GM10248 (cell line): ENCODE results near the gene SNRPD3.
"Not testable (repeated sequence)": the region's sequence is repeated elsewhere in the genome, so short reads cannot be mapped to it uniquely, and the experiment has no call there.

Source experiments
- CTCF ChIA-PET: fragments of 300-600 bp; sonication (Branson Sonifier 250); formaldehyde crosslinking; extraction: SDS; loops from one replicate; lab custom pipeline; 2021; ENCODE audit warnings: antibody characterized with exemption; lab: Yijun Ruan, JAX
- POLR2A ChIA-PET: fragments of 350-650 bp; sonication (Branson Sonifier 250); formaldehyde crosslinking; extraction: SDS; loops from one replicate; lab custom pipeline; 2020; ENCODE audit warnings: antibody characterized with exemption; lab: Yijun Ruan, JAX
- DNase-seq: peaks from one replicate; pipeline ENCODE4 v3.0.0; 2012; ENCODE audit errors: extremely low spot score
- CTCF ChIP-seq: IDR thresholded peaks from 2 replicates; pipeline ENCODE4 v1.5.1; 2012; ENCODE audit warnings: mild to moderate bottlenecking, low read depth; ENCODE audit errors: extremely low read depth, missing control alignments, control extremely low read depth

Gene SNRPD3

GRCh38 chr22:24592851-24593558, 37.2 kb downstream of the SNRPD3 start, which contains the start of gene LRRC75B:
LRRC75B (minus strand) TSS chr22:24593073; CDS start chr22:24593039, 34 bp downstream.
- ChIA-PET CTCF (interaction anchor here (1.3 kb wide), 1 partner anchor 10 kb away, joined by 5 read pairs; the partner anchor contains the start of gene GGT1), POLR2A (interaction anchor here (0.5 to 0.7 kb wide), 2 partner anchors 11 to 790 kb away, joined by 3 to 4 read pairs; no protein-coding TSS in a partner anchor)
- DNase-seq = peak; percentile 88
- no peak for TF ChIP-seq CTCF

DNA sequence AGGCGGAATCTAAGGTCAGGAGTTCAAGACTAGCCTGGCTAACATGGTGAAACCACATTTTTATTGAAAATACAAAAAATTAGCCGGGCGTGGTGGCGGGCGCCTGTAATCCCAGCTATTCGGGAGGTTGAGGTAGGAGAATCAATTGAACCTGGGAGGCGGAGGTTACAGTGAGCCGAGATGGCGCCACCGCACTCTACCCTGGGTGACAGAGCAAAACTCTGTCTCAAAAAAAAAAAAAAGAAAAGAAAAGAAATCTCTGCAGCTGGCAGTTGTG, 37.7 kb downstream of the SNRPD3 start:
- CTCF ChIA-PET = interaction anchor here (1.3 kb wide), 1 partner anchor 9 kb away, joined by 5 read pairs; the partner anchor contains the start of gene GGT1

DNA sequence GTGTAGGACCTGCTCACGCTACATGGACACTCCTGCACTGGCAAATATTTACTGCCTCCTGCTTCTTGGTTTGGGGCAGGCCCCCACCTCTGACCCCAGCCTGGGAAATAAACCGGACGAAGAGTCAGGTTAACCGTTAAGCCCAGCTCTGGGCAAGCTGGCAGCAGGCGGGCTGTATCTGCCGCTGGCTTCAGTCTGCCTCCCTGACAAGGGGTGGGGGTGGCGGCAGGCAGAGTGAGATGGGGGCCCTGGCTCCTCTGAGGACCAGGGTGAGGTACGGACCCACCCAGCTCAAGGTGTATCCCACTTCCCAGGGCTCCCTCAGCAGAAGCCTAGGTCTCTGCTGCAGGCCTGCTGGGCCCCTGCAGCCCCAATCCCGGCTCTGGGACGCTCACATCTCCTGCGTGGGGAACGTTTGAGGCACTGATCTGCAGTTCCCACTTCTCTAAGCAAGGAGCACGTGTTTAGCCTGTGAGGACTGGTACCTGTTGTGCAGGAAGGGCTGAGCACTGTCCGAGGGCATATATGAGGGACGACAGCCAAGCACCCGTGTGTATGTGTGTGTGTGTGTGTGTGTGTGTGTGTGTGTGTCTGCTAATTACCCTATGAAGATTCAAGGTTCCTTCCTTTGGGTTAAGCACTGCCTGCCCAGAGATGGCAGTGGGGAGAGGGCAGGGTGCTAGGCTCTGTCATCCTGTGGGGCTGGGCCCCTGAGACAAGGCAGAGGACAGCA, 38.2 kb downstream of the SNRPD3 start:
- TF ChIP-seq CTCF = no peak
- POLR2A ChIA-PET = interaction anchor here (0.7 kb wide), 1 partner anchor 791 kb away, joined by 4 read pairs; no protein-coding TSS in a partner anchor
- CTCF ChIA-PET = interaction anchor here (1.3 kb wide), 1 partner anchor 9 kb away, joined by 5 read pairs; the partner anchor contains the start of gene GGT1

More for the DNA sequence above, 37.7 kb downstream of the SNRPD3 start:
- not testable (repeated sequence) for DNase-seq
- POLR2A ChIA-PET = interaction anchor here (0.7 kb wide), 1 partner anchor 791 kb away, joined by 4 read pairs; no protein-coding TSS in a partner anchor

DNA sequence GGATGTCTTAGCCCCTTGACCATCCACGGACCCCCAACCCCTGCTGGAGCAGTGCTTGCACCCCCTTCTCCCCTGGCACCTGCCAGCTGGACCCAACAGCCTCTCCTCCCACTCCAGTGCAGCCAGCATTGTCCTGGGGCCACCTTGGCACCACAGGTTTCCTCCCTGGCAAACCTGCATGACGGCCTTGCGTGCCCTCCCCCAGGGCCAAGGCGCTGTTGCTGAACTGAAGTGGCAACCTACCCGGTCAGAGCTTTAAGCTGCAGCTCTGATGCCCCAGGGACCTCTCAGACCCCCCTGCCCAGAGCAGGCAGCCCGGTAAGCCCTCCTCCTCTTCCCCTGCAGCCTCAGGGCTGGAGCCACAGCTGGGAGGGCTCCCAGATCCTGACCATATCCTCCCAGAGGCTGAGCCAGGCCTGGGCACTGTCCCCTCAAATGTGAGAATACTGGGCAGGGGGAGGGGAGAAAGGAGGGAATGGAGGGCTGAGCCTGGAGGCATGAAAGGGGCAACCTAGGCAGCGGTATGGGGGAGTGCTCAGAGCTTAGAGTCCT, 38.8 kb downstream of the SNRPD3 start:
- TF ChIP-seq CTCF = no peak
- ChIA-PET POLR2A (no interaction called here), CTCF (interaction anchor here (1.3 kb wide), 1 partner anchor 8 kb away, joined by 5 read pairs; the partner anchor contains the start of gene GGT1)

More for the DNA sequence above, 38.2 kb downstream of the SNRPD3 start:
- DNase-seq = no peak

GRCh38 chr22:24595228-24595627, 39.4 kb downstream of the SNRPD3 start:
- TF ChIP-seq CTCF = no peak
- ChIA-PET CTCF (no interaction called here), POLR2A (no interaction called here)
- DNase-seq = no peak

More for the DNA sequence above, 38.8 kb downstream of the SNRPD3 start:
- no peak for DNase-seq

- ChIA-PET CTCF (no interaction called here), POLR2A (interaction anchor here (0.6 kb wide), 1 partner anchor 48 kb away, joined by 4 read pairs; no protein-coding TSS in a partner anchor)
- no peak for DNase-seq
- TF ChIP-seq CTCF = no peak
These were observed 40.1 kb downstream of the SNRPD3 start for GRCh38 chr22:24595863-24596262.

DNA sequence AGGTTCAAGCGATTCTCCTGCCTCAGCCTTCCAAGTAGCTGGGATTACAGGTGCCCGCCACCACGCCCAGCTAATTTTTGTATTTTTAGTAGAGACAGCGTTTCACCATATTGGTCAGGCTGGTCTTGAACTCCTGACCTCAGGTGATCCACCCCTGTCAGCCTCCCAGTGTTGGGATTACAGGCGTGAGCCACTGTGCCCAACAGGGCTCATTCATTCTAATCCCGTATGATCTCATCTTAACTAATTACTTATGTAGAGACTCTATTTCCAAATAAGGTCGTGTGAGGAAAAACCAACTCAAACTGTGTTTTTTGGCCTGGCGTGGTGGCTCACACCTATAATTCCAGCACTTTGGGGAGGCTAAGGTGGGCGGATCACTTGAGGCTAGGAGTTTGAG, 41.3 kb downstream of the SNRPD3 start:
- CTCF ChIA-PET = interaction anchor here (0.7 to 1.2 kb wide), 2 partner anchors 11 to 17 kb away, joined by 3 to 4 read pairs; no protein-coding TSS in a partner anchor
- POLR2A ChIA-PET, DNase-seq: not testable (repeated sequence)
